Amygdala (tissue), 56 donors: ENCODE results near the gene CACNG7.

Source experiments
- DNase-seq, 56 donors: peaks; one replicate each; lab custom pipeline; 2025; lab: John Stamatoyannopoulos, UW

CACNG7 gene

GRCh38 chr19:53877361-53877766, 31.7 kb upstream of the CACNG7 start:
- no peak for DNase-seq

- no peak for DNase-seq
Measured at GRCh38 chr19:53878776-53879139, 30.3 kb upstream of the CACNG7 start.

- DNase-seq: peak; percentile 29 to 97 (median 87)
Measured at GRCh38 chr19:53879140-53880081, 29.7 kb upstream of the CACNG7 start.

- DNase-seq: no peak
Measured at GRCh38 chr19:53880711-53881481, 28.2 kb upstream of the CACNG7 start.

GRCh38 chr19:53881482-53882390, 27.3 kb upstream of the CACNG7 start, which contains the start of gene PRKCG:
TSS of gene PRKCG (plus strand) at chr19:53882197. CDS start at chr19:53882495, 298 bp downstream.
- peak in 34 of 56 donors; percentile 6 to 73 (median 48) for DNase-seq

- no peak for DNase-seq
Measured at GRCh38 chr19:53882391-53883050, 26.6 kb upstream of the CACNG7 start.

- DNase-seq: peak in 16 of 56 donors; percentile 11 to 76 (median 24)
Measured at GRCh38 chr19:53883231-53883661, 25.8 kb upstream of the CACNG7 start.

GRCh38 chr19:53883741-53884140, 25.3 kb upstream of the CACNG7 start:
- DNase-seq: no peak

GRCh38 chr19:53884256-53884655, 24.8 kb upstream of the CACNG7 start:
- DNase-seq: no peak

GRCh38 chr19:53885036-53885435, 24.0 kb upstream of the CACNG7 start:
- DNase-seq: no peak

GRCh38 chr19:53892301-53892980, 16.6 kb upstream of the CACNG7 start:
- no peak for DNase-seq

- no peak for DNase-seq
Measured at GRCh38 chr19:53892981-53893325, 16.1 kb upstream of the CACNG7 start.

GRCh38 chr19:53894707-53895106, 14.4 kb upstream of the CACNG7 start:
- DNase-seq: no peak

GRCh38 chr19:53896682-53897081, 12.4 kb upstream of the CACNG7 start:
- DNase-seq: no peak

GRCh38 chr19:53897459-53897858, 11.6 kb upstream of the CACNG7 start:
- no peak for DNase-seq

GRCh38 chr19:53898166-53898565, 10.9 kb upstream of the CACNG7 start:
- DNase-seq: no peak

- DNase-seq: peak in 2 of 56 donors; percentile 37 to 46
Measured at GRCh38 chr19:53898636-53899341, 10.3 kb upstream of the CACNG7 start.

- DNase-seq: no peak
Measured at GRCh38 chr19:53900191-53900860, 8.8 kb upstream of the CACNG7 start.
